Measurements from ENCODE around the gene SLFN14.
"Not testable (repeated sequence)": the region's sequence is repeated elsewhere in the genome, so short reads cannot be mapped to it uniquely, and the experiment has no call there.

The SLFN14 gene

DNA sequence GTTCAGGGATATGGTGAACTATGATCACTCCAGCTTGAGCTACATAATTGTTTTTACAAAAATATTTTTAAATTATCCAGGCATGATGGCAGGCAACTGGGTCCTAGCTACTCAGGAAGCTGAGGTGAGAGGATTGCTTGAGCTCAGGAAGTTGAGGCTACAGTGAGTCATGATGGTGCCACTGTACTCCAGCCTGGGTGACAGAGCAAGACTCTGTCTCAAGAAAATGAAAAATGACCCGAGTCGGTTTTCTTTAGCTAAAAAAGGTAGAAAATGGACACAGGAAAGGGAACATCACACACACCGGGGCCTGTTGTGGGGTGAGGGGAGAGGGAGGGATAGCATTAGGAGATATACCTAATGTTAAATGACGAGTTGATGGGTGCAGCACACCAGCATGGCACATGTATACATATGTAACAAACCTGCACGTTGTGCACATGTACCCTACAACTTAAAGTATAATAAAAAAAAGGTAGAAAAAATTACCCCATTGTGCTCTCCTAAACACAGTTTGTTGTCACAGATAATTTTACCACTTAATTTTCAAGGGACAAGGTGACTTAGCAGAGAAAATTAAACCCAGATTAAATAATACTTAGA, 38.9 kb downstream of the SLFN14 start:
- DNase-seq (ENCODE audit: low read depth in 2 of 2) = not testable (repeated sequence)

GRCh38 chr17:35521150-35521549, 39.5 kb downstream of the SLFN14 start:
- no peak for DNase-seq (ENCODE audit: low read depth in 2 of 2)

GRCh38 chr17:35519906-35520442, 40.6 kb downstream of the SLFN14 start:
- no peak for DNase-seq (ENCODE audit: low read depth in 2 of 2)

DNA sequence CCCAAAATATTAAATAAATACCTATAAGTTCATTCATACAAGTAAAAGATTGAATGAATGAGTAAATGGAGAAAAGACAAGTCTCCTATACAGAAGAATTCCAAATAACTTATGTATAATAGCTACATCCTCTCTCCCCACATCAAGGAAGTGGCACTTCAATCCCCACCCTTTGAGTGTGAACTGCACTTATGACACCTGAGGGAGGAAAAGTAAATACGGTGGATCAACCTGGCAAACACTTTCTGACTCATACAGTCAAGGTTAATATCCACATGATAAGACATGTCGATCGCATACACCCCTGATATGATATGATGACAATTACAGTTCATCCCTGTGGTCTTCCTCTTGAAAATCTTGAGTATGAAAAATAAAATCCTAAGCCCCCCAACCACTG, 41.2 kb downstream of the SLFN14 start:
- DNase-seq (ENCODE audit: low read depth in 2 of 2) = no peak

DNA sequence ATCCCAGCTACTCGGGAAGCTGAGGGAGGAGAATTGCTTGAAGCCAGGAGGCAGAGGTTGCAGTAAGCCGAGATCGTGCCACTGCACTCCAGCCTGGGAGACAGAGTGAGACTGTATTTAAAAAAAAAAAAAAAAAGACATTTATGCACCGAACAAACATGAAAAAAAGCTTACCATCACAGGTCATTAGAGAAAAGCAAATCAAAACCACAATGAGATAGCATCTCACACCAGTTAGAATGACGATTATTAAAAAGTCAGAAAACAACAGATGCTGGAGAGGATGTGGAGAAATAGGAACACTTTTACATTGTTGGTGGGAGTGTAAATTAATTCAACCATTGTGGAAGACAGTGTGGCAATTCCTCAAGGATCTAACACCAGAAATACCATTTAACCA, 42.2 kb downstream of the SLFN14 start:
- DNase-seq (ENCODE audit: low read depth in 2 of 2) = not testable (repeated sequence)

GRCh38 chr17:35515027-35515426, 45.6 kb downstream of the SLFN14 start:
- DNase-seq (ENCODE audit: low read depth in 2 of 2) = no peak

DNA sequence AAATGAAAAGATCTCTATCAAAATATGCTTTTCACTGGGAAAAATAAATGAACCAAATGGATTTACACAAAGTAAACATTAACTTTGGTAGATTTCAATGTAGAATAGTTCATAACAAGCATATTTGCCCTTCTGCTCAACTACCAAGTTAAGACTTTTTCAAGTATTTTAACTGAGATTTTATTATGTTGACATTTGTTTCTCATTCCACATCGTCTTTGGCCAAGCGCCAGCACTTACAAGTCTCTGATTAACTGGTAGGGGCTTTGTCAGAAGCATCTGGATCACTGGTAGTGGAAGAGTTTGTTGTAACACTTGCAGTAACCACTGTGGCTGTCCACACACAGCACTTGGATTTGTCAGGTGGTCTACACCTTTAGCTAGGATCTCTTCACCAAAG, 46.1 kb downstream of the SLFN14 start:
- no peak for DNase-seq (ENCODE audit: low read depth in 2 of 2)

Data from stimulated activated CD8-positive, alpha-beta memory T cell treated with anti-CD3 and anti-CD28 coated beads, Interleukin-7, amount 100 ng/mL, for 1 hour (primary cell).